GM12874 (cell line): Measurements from ENCODE around the gene PRPF39.

Experiments
- CTCF ChIP-seq: IDR thresholded peaks from 2 replicates; pipeline ENCODE4 v1.5.1; 2011; ENCODE audit warnings: low read depth, mild to moderate bottlenecking, control low read depth, low read length, moderate library complexity; ENCODE audit not compliant: insufficient read depth

PRPF39 gene

DNA sequence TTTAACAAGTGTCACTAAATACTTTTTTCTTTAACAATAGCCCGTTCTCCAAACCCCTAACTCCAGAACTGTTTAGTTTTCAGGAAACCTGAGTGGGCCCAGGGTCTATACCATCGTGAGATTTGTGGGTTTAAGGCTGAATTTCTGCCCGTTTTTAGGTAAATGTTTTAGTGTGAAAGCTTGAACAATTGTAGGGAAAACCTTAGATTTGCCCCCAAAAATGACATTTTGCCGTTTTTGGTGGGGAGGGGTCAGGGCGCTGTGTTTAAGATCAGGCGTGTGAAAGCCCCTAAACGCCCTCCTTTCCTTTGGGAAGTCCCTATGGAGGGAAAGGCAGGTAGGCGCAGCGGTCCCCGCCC, 320 bp upstream of the PRPF39 start:
- no peak for TF ChIP-seq CTCF

GRCh38 chr14:45084946-45085346, 1.0 kb downstream of the PRPF39 start:
- no peak for TF ChIP-seq CTCF

GRCh38 chr14:45089813-45090212, 5.9 kb downstream of the PRPF39 start:
- TF ChIP-seq CTCF: no peak

DNA sequence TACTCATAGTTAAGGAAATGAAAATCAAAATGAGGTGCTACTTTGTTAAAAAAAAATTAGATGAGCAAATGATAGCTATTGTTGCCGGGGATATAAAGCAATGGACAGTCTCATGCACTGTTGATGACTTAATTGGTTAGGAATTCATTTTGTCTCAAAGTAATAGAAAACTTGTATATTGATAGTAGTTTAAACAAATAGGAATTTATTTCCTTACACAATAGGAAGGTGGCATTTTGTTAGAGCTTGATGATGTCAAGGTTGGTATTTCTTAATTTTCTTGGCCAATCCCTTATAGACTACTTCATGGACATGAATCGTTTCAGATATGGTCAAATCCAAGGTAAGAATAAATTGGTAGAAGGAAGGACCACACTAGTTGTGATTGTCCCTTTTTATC, 7.8 kb downstream of the PRPF39 start:
- TF ChIP-seq CTCF: no peak

DNA sequence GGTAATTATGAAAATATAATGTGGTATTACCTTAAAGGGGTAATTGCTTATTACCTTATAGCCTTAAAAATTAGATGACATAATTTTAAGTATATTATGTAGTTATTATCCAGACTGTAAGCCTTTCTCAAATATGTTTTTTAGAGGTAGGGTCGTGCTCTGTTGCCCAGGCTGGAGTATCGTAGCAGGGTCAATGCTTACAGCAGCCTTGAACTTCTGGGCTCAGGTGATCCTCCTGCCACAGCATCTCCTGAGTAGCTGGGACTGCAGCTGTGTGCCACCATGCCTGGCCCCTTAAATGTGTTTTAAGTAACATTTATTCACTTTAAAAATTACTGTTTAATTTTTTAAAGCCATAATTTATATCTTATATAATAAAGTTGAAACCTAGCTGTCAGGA, 10.4 kb downstream of the PRPF39 start:
- TF ChIP-seq CTCF: no peak

DNA sequence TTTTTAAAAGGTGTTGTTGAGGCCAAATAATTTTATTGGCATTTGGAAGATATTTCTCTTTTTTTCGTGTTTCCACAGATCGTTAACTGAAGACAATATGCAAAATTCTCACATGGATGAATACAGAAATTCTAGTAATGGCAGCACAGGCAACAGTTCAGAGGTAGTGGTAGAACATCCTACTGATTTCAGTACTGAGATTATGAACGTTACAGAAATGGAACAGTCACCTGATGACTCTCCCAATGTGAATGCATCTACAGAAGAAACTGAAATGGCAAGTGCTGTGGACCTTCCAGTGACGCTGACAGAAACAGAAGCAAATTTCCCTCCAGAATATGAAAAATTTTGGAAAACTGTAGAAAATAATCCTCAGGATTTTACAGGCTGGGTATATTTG, 11.2 kb downstream of the PRPF39 start:
- no peak for TF ChIP-seq CTCF

GRCh38 chr14:45096218-45096617, 12.3 kb downstream of the PRPF39 start:
- TF ChIP-seq CTCF: no peak

DNA sequence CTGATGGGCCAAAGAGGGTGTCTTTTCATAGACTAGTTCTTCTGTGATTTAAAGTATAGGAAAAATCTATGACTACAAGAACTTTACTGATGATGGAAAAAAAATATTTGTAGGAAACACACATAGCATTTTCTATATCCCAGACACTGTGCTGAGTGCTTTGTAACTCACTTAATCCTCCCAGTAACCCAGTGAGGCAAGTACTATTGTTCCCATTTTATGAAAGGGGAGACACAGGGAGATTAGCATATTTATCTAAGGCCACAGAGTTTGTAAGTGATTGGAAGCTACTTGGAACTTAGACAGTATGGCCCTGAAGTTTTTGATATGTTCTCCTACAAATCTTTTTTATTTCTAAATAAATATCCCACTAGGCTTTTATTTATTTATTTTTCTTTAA, 19.9 kb downstream of the PRPF39 start:
- TF ChIP-seq CTCF: no peak
